GM12865 (cell line): ENCODE measurements around the gene AURKA.

ENCODE experiments used
- DNase-seq: peaks from one replicate; pipeline ENCODE4 v3.0.0; 2010; ENCODE audit warnings: low read depth
- H3K4me3 ChIP-seq: 2 replicates; pipeline ENCODE4 v1.5.1; 2011; ENCODE audit warnings: mild to moderate bottlenecking, low read depth, low read length, control low read depth
- CTCF ChIP-seq: IDR thresholded peaks from 2 replicates; pipeline ENCODE4 v1.5.1; 2011; ENCODE audit warnings: low read length, control low read depth, low read depth, inconsistent platforms; ENCODE audit not compliant: insufficient read depth; ENCODE audit errors: missing control alignments

The AURKA gene

GRCh38 chr20:56428410-56428809 lies 36.4 kb upstream of the AURKA start:
- DNase-seq: no peak
- no peak for TF ChIP-seq CTCF
- H3K4me3 ChIP-seq: no peak overlapping the region

DNA sequence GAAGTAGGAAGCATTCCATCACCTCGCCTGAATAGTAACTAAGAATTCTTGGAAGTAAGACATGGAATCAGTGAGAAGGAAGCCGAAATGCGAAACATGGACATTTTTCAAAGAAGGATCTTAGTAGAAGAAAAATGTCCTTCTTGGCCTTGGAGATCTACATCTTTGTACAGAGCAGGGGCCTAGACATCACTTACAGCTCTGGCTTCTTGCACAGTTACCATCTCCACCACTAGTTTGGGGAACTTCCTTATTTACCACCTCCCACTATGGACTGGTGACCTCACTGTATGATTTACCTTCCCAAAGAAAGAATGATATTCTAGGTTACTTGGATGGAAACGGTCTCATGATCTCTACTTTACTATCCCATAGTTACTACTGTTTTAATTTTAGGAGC lies 35.8 kb upstream of the AURKA start:
- TF ChIP-seq CTCF: no peak
- no peak for DNase-seq
- no peak overlapping the region for H3K4me3 ChIP-seq

GRCh38 chr20:56426926-56427325 lies 34.9 kb upstream of the AURKA start:
- H3K4me3 ChIP-seq: no peak overlapping the region
- no peak for DNase-seq
- no peak for TF ChIP-seq CTCF

- DNase-seq: no peak
- no peak overlapping the region for H3K4me3 ChIP-seq
- no peak for TF ChIP-seq CTCF
Measured at GRCh38 chr20:56426026-56426425, 34.0 kb upstream of the AURKA start.

GRCh38 chr20:56424931-56425330 lies 32.9 kb upstream of the AURKA start:
- no peak for TF ChIP-seq CTCF
- no peak for DNase-seq
- H3K4me3 ChIP-seq: no peak overlapping the region

DNA sequence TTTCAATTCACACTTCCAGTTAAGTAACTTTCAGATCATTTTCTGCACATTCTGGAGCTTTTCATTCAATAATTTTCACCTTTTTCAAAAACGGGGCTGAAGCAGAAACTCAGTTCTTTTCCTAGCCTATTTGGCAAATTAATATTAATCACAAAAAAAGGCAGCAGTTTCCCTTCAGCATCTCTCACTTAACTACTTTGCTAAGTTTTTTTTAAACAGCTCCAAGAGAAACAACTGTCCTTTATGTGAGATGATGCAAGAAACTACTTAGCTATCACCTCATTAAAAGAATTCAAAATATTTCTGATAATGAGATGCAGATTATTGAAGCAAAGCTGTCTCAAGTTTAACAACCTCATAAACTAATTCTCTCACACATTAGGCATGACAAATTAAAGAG lies 31.9 kb upstream of the AURKA start:
- no peak for DNase-seq
- TF ChIP-seq CTCF: no peak
- H3K4me3 ChIP-seq: no peak overlapping the region

- TF ChIP-seq CTCF: no peak
- DNase-seq: no peak
- H3K4me3 ChIP-seq: no peak overlapping the region
Measured at GRCh38 chr20:56423211-56423610, 31.2 kb upstream of the AURKA start.
